ENCODE results near the gene ZMYND11.

Gene ZMYND11

GRCh38 chr10:247480-247879 is 112.2 kb downstream of the ZMYND11 start:
- Histone ChIP-seq H3K9me2 (replicated peaks; ENCODE audit: control insufficient read depth, low read length) (no peaks in the 10 kb centered on the region), H3K9me3 (ENCODE audit: control insufficient read depth, insufficient read depth, low read length) (no peaks in the 10 kb centered on the region), H3F3A (ENCODE audit: control insufficient read depth, insufficient read depth) (no peaks in the 10 kb centered on the region), H3K4me2 (ENCODE audit: low read length) (no peak overlapping the region), H3K27me3 (ENCODE audit: control insufficient read depth, low read length) (no peaks in the 10 kb centered on the region), H3K27ac (ENCODE audit: low read depth, low read length) (no peak overlapping the region), H3K36me3 (ENCODE audit: control insufficient read depth, low read length) (no peaks in the 10 kb centered on the region), H4K20me1 (ENCODE audit: control insufficient read depth, insufficient read depth, low read depth, low read length) (no peaks in the 10 kb centered on the region), H3K79me2 (ENCODE audit: control insufficient read depth, low read length) (no peaks in the 10 kb centered on the region), H3K4me3 (ENCODE audit: low read length) (no peak overlapping the region), H3K4me1 (ENCODE audit: control insufficient read depth, low read length) (no peaks in the 10 kb centered on the region)
- no peak for TF ChIP-seq CTCF (IDR thresholded peaks at IDR 0.05; ENCODE audit: low read depth, low read length, poor library complexity, severe bottlenecking)
- TF ChIP-seq EZH2phosphoT487 (IDR thresholded peaks at IDR 0.05; ENCODE audit: borderline replicate concordance, low read length), result no peak

GRCh38 chr10:248307-248706 is 113.1 kb downstream of the ZMYND11 start:
- no peaks in the 10 kb centered on the region for H3K79me2 ChIP-seq (ENCODE audit: control insufficient read depth, low read length)
- H3K9me3 ChIP-seq (ENCODE audit: control insufficient read depth, insufficient read depth, low read length), result no peaks in the 10 kb centered on the region
- TF ChIP-seq EZH2phosphoT487 (IDR thresholded peaks at IDR 0.05; ENCODE audit: borderline replicate concordance, low read length) (no peak), CTCF (IDR thresholded peaks at IDR 0.05; ENCODE audit: low read depth, low read length, poor library complexity, severe bottlenecking) (no peak)
- H3K4me1 ChIP-seq (ENCODE audit: control insufficient read depth, low read length), result no peaks in the 10 kb centered on the region
- H3K27ac ChIP-seq (ENCODE audit: low read depth, low read length), result no peak overlapping the region
- no peaks in the 10 kb centered on the region for H3F3A ChIP-seq (ENCODE audit: control insufficient read depth, insufficient read depth)
- no peaks in the 10 kb centered on the region for H4K20me1 ChIP-seq (ENCODE audit: control insufficient read depth, insufficient read depth, low read depth, low read length)
- no peaks in the 10 kb centered on the region for H3K9me2 ChIP-seq (replicated peaks; ENCODE audit: control insufficient read depth, low read length)
- no peaks in the 10 kb centered on the region for H3K36me3 ChIP-seq (ENCODE audit: control insufficient read depth, low read length)
- H3K27me3 ChIP-seq (ENCODE audit: control insufficient read depth, low read length), result no peaks in the 10 kb centered on the region
- H3K4me3 ChIP-seq (ENCODE audit: low read length), result no peak overlapping the region
- no peak overlapping the region for H3K4me2 ChIP-seq (ENCODE audit: low read length)

- Histone ChIP-seq H3K27me3 (ENCODE audit: control insufficient read depth, low read length) (no peaks in the 10 kb centered on the region), H3F3A (ENCODE audit: control insufficient read depth, insufficient read depth) (no peaks in the 10 kb centered on the region), H3K4me2 (ENCODE audit: low read length) (no peak overlapping the region), H3K27ac (ENCODE audit: low read depth, low read length) (no peak overlapping the region), H3K79me2 (ENCODE audit: control insufficient read depth, low read length) (no peaks in the 10 kb centered on the region), H4K20me1 (ENCODE audit: control insufficient read depth, insufficient read depth, low read depth, low read length) (no peaks in the 10 kb centered on the region), H3K4me1 (ENCODE audit: control insufficient read depth, low read length) (no peaks in the 10 kb centered on the region), H3K4me3 (ENCODE audit: low read length) (no peak overlapping the region), H3K9me3 (ENCODE audit: control insufficient read depth, insufficient read depth, low read length) (no peaks in the 10 kb centered on the region), H3K9me2 (replicated peaks; ENCODE audit: control insufficient read depth, low read length) (no peaks in the 10 kb centered on the region), H3K36me3 (ENCODE audit: control insufficient read depth, low read length) (no peaks in the 10 kb centered on the region)
- TF ChIP-seq EZH2phosphoT487 (IDR thresholded peaks at IDR 0.05; ENCODE audit: borderline replicate concordance, low read length), result no peak
- no peak for TF ChIP-seq CTCF (IDR thresholded peaks at IDR 0.05; ENCODE audit: low read depth, low read length, poor library complexity, severe bottlenecking)
Measured at GRCh38 chr10:251982-252582, 116.8 kb downstream of the ZMYND11 start.
